HepG2 (cell line): ENCODE measurements around the gene TAMALIN.

Source experiments
- CTCF ChIP-seq: sonication (generic); formaldehyde crosslinking; IDR thresholded peaks from 2 replicates; pipeline ENCODE4 v1.5.0; 2020; ENCODE audit warnings: mild to moderate bottlenecking, missing genetic modification reagents, moderate library complexity
- EP300 ChIP-seq, 3 experiments: sonication (generic) in 1 of 3; formaldehyde crosslinking in 1 of 3; IDR thresholded peaks; 2 replicates each; pipeline versions ENCODE4 v1.5.1 to v1.6.1; 2011 to 2020; ENCODE audit warnings: low read depth in 2 of 3, low read length in 2 of 3, borderline replicate concordance in 1 of 3, improper control_type of control experiment in 1 of 3, mild to moderate bottlenecking in 1 of 3, missing genetic modification reagents in 1 of 3, moderate library complexity in 1 of 3
- FOXA3 ChIP-seq: IDR thresholded peaks from 2 replicates; pipeline ENCODE4 v1.6.1; 2016; ENCODE audit warnings: missing genetic modification reagents, missing compliant biosample characterization
- HNF4A ChIP-seq: sonication (generic); formaldehyde crosslinking; IDR thresholded peaks from 2 replicates; pipeline ENCODE4 v1.4.0; 2020; ENCODE audit warnings: missing genetic modification reagents
- JUND ChIP-seq: sonication (generic); formaldehyde crosslinking; IDR thresholded peaks from 2 replicates; pipeline ENCODE4 v1.8.0; 2022; ENCODE audit warnings: mild to moderate bottlenecking, missing genetic modification reagents
- NFYB ChIP-seq: sonication (generic); formaldehyde crosslinking; IDR thresholded peaks from 2 replicates; pipeline ENCODE4 v1.4.0; 2020; ENCODE audit warnings: missing genetic modification reagents
- RBM39 ChIP-seq: fragments of 200-400 bp; formaldehyde crosslinking; IDR thresholded peaks from one replicate; pipeline ENCODE4 v1.6.1; 2018; ENCODE audit warnings: antibody characterized with exemption, mild to moderate bottlenecking, low read depth, low read length; ENCODE audit not compliant: poor library complexity, severe bottlenecking
- YY1 ChIP-seq: IDR thresholded peaks from 2 replicates; pipeline ENCODE4 v1.6.1; 2011; ENCODE audit warnings: low read length, low read depth, moderate library complexity, mild to moderate bottlenecking; ENCODE audit not compliant: insufficient read depth, insufficient replicate concordance
- ZKSCAN8 ChIP-seq: IDR thresholded peaks from 2 replicates; pipeline ENCODE4 v1.6.1; 2016; ENCODE audit warnings: borderline replicate concordance, missing genetic modification reagents, missing compliant biosample characterization
- ZNF432 ChIP-seq: sonication (generic); formaldehyde crosslinking; IDR thresholded peaks from 2 replicates; pipeline ENCODE4 v1.5.0; 2020; ENCODE audit warnings: missing genetic modification reagents, mild to moderate bottlenecking, borderline replicate concordance

- TF ChIP-seq NFYB (CRISPR knock-in tag) (no peak), FOXA3 (CRISPR knock-in tag) (no peak), YY1 (no peak), HNF4A (CRISPR knock-in tag) (no peak), RBM39 (no peak), ZKSCAN8 (CRISPR knock-in tag) (no peak), ZNF432 (CRISPR knock-in tag) (no peak), EP300 (IDR thresholded peaks at IDR 0.05; ENCODE audit: low read depth in 2 of 2, low read length in 2 of 2) (no peak), EP300 (CRISPR knock-in tag; IDR thresholded peaks at IDR 0.05; ENCODE audit: borderline replicate concordance) (no peak), JUND (CRISPR knock-in tag) (no peak), CTCF (CRISPR knock-in tag) (no peak)
Observed at GRCh38 chr12:52042706-52043385, 36.1 kb downstream of the TAMALIN start.
